K562 (cell line): ENCODE measurements around the gene KLHL41. TPM values are rescaled to one million over a fixed set of nuclear protein-coding genes. Genes with fewer than 3 reads are reported as not detected.
A peak's percentile ranks its signal among the peaks of the same experiment; 100 is the strongest.

Experiments used
- CC2D1A ChIP-seq: fragments of 450-650 bp; IDR thresholded peaks from 2 replicates; pipeline ENCODE4 v1.6.1; 2017; ENCODE audit warnings: mild to moderate bottlenecking
- ETV5 ChIP-seq: sonication (generic); formaldehyde crosslinking; IDR thresholded peaks from 2 replicates; pipeline ENCODE4 v1.4.0; 2020; ENCODE audit warnings: low read depth, mild to moderate bottlenecking, missing genetic modification reagents
- MBD2 ChIP-seq: sonication (generic); IDR thresholded peaks from 2 replicates; pipeline ENCODE4 v1.6.1; 2016; ENCODE audit warnings: low read depth, borderline replicate concordance
- SAFB ChIP-seq: fragments of 200-400 bp; formaldehyde crosslinking; IDR thresholded peaks from 2 replicates; pipeline ENCODE4 v1.6.1; 2017; ENCODE audit warnings: low read depth, low read length, borderline replicate concordance
- ZBTB8A ChIP-seq: fragments of 450-650 bp; IDR thresholded peaks from 2 replicates; pipeline ENCODE4 v1.6.1; 2018; ENCODE audit warnings: mild to moderate bottlenecking, moderate library complexity; ENCODE audit not compliant: partially characterized antibody
- ZNF184 ChIP-seq: sonication (generic); formaldehyde crosslinking; IDR thresholded peaks from 2 replicates; pipeline ENCODE4 v1.5.0; 2020; ENCODE audit warnings: missing genetic modification reagents
- ZNF764 ChIP-seq: fragments of 250-450 bp; sonication (Bioruptor Pico); IDR thresholded peaks from 2 replicates; pipeline ENCODE4 v1.4.0; 2020; ENCODE audit warnings: low read depth, mild to moderate bottlenecking, moderate library complexity
- polyA plus RNA-seq, 8 experiments: library from polyadenylated mRNA; depleted of rRNA in 4 of 8; stranded (reverse) in 5 of 8; unstranded in 3 of 8; fragments of >200 nt; fragmentation: Nextera tagmentation in 2 of 8; fragmentation: Illumina TruSeq in 1 of 8; extraction: Ambion mirVana in 2 of 8; extraction: Trizol in 1 of 8; gene quantifications; 2 replicates each; pipeline versions ENCODE4 v1.2.1 to v1.2.3, GENCODE V29; 2011 to 2014; ENCODE audit warnings: inconsistent platforms in 1 of 8, missing spikeins in 1 of 8
- total RNA-seq, 7 experiments: library from RNA; depleted of rRNA in 6 of 7; stranded (reverse); fragments of >200 nt in 6 of 7; fragmentation: Illumina TruSeq in 2 of 7; extraction: Trizol in 2 of 7; gene quantifications; 2 replicates each; pipeline versions ENCODE4 v1.2.1 to v1.2.3, GENCODE V29; 2011 to 2021; ENCODE audit warnings: low replicate concordance in 1 of 7
- TF ChIP-seq, protein P1 (sequence below): fragments of 250-450 bp; sonication (Bioruptor Pico); IDR thresholded peaks from 2 replicates; pipeline ENCODE4 v1.4.0; 2020; ENCODE audit warnings: mild to moderate bottlenecking, moderate library complexity, borderline replicate concordance
- TF ChIP-seq, protein P2 (sequence below): fragments of 200-600 bp; sonication (generic); IDR thresholded peaks from one replicate; pipeline ENCODE4 v1.6.1; 2012; ENCODE audit warnings: mild to moderate bottlenecking, low read depth, low read length, inconsistent platforms
- TF ChIP-seq, protein P3 (sequence below): fragments of 250-450 bp; sonication (Bioruptor Pico); IDR thresholded peaks from 2 replicates; pipeline ENCODE4 v1.5.0; 2021; ENCODE audit warnings: mild to moderate bottlenecking, borderline replicate concordance

Gene KLHL41
- total and polyA plus RNA-seq, 9 of the 15 experiments (the other 6 are each of a cell fraction or from before 2014, with no cell fraction given): 0.05 to 1.5 (median 0.09) TPM

DNA sequence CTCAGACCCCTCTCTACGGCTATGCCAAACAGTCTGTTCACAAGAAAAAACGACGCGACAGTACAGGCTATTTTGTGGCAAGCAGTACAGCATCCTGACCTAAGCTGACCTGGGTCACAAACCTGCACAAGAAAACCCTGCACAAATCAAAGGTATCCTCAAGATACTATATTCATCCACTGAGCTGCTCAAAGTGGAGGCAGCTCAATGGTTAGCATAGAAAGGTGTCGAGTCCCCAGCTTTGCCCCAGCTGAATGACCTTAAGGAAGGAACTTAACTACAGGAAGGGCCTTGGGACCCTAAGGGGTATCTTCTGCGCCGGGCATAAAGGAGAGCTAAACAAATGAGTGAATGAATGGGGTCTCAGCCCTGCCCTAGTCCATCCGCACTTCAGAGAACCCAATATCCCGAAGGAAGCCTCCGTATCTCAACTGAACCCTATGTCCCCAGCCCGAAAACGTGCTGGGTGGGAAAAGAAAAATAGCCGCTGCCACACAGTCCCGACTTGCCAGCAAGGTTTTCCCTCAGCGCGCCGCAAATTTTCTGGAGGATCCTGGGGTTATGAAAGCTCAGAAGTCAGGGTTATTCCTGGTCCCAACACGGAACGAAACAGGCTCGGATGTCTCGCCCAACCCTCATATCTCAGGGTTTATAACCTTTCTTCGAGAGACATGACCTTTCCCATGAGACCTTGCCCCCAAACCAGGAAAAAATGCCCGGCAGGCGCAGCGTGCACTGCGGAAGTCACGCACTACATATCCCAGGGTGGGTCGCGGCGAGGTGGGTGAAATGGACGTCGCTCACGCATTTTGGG, 63.9 kb downstream of the KLHL41 start, which contains the start of gene FASTKD1 (continued):
- TF ChIP-seq, protein P1, sequence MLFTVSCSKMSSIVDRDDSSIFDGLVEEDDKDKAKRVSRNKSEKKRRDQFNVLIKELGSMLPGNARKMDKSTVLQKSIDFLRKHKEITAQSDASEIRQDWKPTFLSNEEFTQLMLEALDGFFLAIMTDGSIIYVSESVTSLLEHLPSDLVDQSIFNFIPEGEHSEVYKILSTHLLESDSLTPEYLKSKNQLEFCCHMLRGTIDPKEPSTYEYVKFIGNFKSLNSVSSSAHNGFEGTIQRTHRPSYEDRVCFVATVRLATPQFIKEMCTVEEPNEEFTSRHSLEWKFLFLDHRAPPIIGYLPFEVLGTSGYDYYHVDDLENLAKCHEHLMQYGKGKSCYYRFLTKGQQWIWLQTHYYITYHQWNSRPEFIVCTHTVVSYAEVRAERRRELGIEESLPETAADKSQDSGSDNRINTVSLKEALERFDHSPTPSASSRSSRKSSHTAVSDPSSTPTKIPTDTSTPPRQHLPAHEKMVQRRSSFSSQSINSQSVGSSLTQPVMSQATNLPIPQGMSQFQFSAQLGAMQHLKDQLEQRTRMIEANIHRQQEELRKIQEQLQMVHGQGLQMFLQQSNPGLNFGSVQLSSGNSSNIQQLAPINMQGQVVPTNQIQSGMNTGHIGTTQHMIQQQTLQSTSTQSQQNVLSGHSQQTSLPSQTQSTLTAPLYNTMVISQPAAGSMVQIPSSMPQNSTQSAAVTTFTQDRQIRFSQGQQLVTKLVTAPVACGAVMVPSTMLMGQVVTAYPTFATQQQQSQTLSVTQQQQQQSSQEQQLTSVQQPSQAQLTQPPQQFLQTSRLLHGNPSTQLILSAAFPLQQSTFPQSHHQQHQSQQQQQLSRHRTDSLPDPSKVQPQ (CRISPR knock-in tag): no peak
- TF ChIP-seq, protein P2, sequence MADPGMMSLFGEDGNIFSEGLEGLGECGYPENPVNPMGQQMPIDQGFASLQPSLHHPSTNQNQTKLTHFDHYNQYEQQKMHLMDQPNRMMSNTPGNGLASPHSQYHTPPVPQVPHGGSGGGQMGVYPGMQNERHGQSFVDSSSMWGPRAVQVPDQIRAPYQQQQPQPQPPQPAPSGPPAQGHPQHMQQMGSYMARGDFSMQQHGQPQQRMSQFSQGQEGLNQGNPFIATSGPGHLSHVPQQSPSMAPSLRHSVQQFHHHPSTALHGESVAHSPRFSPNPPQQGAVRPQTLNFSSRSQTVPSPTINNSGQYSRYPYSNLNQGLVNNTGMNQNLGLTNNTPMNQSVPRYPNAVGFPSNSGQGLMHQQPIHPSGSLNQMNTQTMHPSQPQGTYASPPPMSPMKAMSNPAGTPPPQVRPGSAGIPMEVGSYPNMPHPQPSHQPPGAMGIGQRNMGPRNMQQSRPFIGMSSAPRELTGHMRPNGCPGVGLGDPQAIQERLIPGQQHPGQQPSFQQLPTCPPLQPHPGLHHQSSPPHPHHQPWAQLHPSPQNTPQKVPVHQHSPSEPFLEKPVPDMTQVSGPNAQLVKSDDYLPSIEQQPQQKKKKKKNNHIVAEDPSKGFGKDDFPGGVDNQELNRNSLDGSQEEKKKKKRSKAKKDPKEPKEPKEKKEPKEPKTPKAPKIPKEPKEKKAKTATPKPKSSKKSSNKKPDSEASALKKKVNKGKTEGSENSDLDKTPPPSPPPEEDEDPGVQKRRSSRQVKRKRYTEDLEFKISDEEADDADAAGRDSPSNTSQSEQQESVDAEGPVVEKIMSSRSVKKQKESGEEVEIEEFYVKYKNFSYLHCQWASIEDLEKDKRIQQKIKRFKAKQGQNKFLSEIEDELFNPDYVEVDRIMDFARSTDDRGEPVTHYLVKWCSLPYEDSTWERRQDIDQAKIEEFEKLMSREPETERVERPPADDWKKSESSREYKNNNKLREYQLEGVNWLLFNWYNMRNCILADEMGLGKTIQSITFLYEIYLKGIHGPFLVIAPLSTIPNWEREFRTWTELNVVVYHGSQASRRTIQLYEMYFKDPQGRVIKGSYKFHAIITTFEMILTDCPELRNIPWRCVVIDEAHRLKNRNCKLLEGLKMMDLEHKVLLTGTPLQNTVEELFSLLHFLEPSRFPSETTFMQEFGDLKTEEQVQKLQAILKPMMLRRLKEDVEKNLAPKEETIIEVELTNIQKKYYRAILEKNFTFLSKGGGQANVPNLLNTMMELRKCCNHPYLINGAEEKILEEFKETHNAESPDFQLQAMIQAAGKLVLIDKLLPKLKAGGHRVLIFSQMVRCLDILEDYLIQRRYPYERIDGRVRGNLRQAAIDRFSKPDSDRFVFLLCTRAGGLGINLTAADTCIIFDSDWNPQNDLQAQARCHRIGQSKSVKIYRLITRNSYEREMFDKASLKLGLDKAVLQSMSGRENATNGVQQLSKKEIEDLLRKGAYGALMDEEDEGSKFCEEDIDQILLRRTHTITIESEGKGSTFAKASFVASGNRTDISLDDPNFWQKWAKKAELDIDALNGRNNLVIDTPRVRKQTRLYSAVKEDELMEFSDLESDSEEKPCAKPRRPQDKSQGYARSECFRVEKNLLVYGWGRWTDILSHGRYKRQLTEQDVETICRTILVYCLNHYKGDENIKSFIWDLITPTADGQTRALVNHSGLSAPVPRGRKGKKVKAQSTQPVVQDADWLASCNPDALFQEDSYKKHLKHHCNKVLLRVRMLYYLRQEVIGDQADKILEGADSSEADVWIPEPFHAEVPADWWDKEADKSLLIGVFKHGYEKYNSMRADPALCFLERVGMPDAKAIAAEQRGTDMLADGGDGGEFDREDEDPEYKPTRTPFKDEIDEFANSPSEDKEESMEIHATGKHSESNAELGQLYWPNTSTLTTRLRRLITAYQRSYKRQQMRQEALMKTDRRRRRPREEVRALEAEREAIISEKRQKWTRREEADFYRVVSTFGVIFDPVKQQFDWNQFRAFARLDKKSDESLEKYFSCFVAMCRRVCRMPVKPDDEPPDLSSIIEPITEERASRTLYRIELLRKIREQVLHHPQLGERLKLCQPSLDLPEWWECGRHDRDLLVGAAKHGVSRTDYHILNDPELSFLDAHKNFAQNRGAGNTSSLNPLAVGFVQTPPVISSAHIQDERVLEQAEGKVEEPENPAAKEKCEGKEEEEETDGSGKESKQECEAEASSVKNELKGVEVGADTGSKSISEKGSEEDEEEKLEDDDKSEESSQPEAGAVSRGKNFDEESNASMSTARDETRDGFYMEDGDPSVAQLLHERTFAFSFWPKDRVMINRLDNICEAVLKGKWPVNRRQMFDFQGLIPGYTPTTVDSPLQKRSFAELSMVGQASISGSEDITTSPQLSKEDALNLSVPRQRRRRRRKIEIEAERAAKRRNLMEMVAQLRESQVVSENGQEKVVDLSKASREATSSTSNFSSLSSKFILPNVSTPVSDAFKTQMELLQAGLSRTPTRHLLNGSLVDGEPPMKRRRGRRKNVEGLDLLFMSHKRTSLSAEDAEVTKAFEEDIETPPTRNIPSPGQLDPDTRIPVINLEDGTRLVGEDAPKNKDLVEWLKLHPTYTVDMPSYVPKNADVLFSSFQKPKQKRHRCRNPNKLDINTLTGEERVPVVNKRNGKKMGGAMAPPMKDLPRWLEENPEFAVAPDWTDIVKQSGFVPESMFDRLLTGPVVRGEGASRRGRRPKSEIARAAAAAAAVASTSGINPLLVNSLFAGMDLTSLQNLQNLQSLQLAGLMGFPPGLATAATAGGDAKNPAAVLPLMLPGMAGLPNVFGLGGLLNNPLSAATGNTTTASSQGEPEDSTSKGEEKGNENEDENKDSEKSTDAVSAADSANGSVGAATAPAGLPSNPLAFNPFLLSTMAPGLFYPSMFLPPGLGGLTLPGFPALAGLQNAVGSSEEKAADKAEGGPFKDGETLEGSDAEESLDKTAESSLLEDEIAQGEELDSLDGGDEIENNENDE: no peak
- TF ChIP-seq SAFB: no peak
- peak; percentile 97 for TF ChIP-seq MBD2
- 0 out of 2 replicates have a peak, but pooled peaks have one; percentile 45 for TF ChIP-seq CC2D1A
- TF ChIP-seq, protein P3, sequence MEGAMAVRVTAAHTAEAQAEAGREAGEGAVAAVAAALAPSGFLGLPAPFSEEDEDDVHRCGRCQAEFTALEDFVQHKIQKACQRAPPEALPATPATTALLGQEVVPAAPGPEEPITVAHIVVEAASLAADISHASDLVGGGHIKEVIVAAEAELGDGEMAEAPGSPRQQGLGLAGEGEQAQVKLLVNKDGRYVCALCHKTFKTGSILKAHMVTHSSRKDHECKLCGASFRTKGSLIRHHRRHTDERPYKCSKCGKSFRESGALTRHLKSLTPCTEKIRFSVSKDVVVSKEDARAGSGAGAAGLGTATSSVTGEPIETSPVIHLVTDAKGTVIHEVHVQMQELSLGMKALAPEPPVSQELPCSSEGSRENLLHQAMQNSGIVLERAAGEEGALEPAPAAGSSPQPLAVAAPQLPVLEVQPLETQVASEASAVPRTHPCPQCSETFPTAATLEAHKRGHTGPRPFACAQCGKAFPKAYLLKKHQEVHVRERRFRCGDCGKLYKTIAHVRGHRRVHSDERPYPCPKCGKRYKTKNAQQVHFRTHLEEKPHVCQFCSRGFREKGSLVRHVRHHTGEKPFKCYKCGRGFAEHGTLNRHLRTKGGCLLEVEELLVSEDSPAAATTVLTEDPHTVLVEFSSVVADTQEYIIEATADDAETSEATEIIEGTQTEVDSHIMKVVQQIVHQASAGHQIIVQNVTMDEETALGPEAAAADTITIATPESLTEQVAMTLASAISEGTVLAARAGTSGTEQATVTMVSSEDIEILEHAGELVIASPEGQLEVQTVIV (CRISPR knock-in tag): no peak
- TF ChIP-seq ZNF764 (CRISPR knock-in tag): no peak
- TF ChIP-seq ZBTB8A: peak; percentile 42
- peak; percentile 25; the same call in 1 of the 2 replicates for TF ChIP-seq ETV5 (CRISPR knock-in tag)
- no peak for TF ChIP-seq ZNF184 (CRISPR knock-in tag)
